Inflammatory macrophage treated with lipopolysaccharide for 4 hours (primary cell): ENCODE measurements around the gene ABHD14A.

Experiments
- DNase-seq: peaks from one replicate; pipeline ENCODE4 v3.0.0-alpha.2; 2020

ABHD14A gene

GRCh38 chr3:51957520-51958205, 17.2 kb upstream of the ABHD14A start:
- DNase-seq: no peak

GRCh38 chr3:51958603-51959521, 16.0 kb upstream of the ABHD14A start:
- no peak for DNase-seq

- DNase-seq: no peak
These were observed 15.2 kb upstream of the ABHD14A start for GRCh38 chr3:51959651-51960050.

GRCh38 chr3:51960386-51960785, 14.5 kb upstream of the ABHD14A start:
- DNase-seq: no peak

- no peak for DNase-seq
These were observed 13.9 kb upstream of the ABHD14A start for GRCh38 chr3:51961011-51961410.

GRCh38 chr3:51961602-51962569, 13.0 kb upstream of the ABHD14A start:
- no peak for DNase-seq

- no peak for DNase-seq
These were observed 11.9 kb upstream of the ABHD14A start for GRCh38 chr3:51962854-51963530.

- no peak for DNase-seq
These were observed 10.9 kb upstream of the ABHD14A start for GRCh38 chr3:51963951-51964451.

GRCh38 chr3:51964521-51964920, 10.3 kb upstream of the ABHD14A start:
- no peak for DNase-seq

- DNase-seq: no peak
These were observed 8.8 kb upstream of the ABHD14A start for GRCh38 chr3:51966016-51966415.

- no peak for DNase-seq
These were observed 8.4 kb upstream of the ABHD14A start for GRCh38 chr3:51966486-51966885.

GRCh38 chr3:51966922-51967383, 7.9 kb upstream of the ABHD14A start:
- no peak for DNase-seq

- DNase-seq: no peak
These were observed 7.3 kb upstream of the ABHD14A start, which contains the start of gene PCBP4 for GRCh38 chr3:51967384-51968169. TSS of gene PCBP4 (minus strand) at chr3:51967454. CDS start at chr3:51961240, 6,214 bp downstream.

GRCh38 chr3:51968170-51968775, 6.6 kb upstream of the ABHD14A start:
- no peak for DNase-seq

GRCh38 chr3:51968883-51969678, 5.8 kb upstream of the ABHD14A start:
- DNase-seq: no peak

GRCh38 chr3:51969841-51970240, 5.0 kb upstream of the ABHD14A start:
- no peak for DNase-seq

- DNase-seq: no peak
These were observed 4.1 kb upstream of the ABHD14A start for GRCh38 chr3:51970606-51971300.

GRCh38 chr3:51971350-51971749, 3.5 kb upstream of the ABHD14A start:
- no peak for DNase-seq
